Measurements from ENCODE around the gene NOL6. TPM values are rescaled to one million over a fixed set of nuclear protein-coding genes. Genes with fewer than 3 reads are reported as not detected.

The NOL6 gene
- total RNA-seq, 4 donors from 2014 or later: 26.2 to 40.2 (median 31.5) TPM

DNA sequence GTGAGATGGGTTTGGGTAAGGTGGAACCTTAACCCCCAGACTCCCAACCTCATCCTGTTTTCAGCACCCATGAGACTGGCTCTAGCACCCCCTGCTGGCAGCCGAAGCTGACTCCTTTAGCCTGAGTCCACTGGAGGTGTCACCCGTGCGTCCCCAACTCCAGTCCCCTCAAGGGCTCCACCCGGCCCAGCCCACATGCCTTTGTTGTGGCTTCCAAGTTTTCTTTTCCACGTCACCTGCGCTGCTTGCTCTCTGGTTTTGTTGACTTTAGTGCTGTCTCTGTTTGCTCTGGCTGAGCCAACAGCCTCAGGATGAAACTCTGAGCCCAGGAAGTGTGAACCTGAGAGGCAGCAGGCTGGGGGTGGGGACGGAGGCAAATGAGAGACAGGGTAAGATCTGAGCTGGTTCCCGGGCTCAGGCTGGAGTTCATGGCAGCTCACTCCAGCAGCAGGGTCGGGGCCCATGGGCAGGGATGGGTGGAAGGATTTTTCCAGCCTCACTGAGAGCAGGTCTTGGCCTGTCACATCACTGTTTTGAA, 58.2 kb downstream of the NOL6 start:
- TF ChIP-seq, protein P1, sequence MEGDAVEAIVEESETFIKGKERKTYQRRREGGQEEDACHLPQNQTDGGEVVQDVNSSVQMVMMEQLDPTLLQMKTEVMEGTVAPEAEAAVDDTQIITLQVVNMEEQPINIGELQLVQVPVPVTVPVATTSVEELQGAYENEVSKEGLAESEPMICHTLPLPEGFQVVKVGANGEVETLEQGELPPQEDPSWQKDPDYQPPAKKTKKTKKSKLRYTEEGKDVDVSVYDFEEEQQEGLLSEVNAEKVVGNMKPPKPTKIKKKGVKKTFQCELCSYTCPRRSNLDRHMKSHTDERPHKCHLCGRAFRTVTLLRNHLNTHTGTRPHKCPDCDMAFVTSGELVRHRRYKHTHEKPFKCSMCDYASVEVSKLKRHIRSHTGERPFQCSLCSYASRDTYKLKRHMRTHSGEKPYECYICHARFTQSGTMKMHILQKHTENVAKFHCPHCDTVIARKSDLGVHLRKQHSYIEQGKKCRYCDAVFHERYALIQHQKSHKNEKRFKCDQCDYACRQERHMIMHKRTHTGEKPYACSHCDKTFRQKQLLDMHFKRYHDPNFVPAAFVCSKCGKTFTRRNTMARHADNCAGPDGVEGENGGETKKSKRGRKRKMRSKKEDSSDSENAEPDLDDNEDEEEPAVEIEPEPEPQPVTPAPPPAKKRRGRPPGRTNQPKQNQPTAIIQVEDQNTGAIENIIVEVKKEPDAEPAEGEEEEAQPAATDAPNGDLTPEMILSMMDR (IDR thresholded peaks at IDR 0.05): peak in 1 of 3 donors; percentile 95
- TF ChIP-seq POLR2A (IDR thresholded peaks at IDR 0.05): no peak
- peak; percentile 68 to 96 for DNase-seq (ENCODE audit: low spot score in 2 of 2)
- intact Hi-C loops (cut with DNase I; ENCODE audit: low total_unique reads): no loop called here
- no peak overlapping the region for H3K4me3 ChIP-seq (ENCODE audit: low read depth, poor library complexity, severe bottlenecking)
- 13 to 22% methylated on average over 9 of the region's 9 CpGs for WGBS, 2 donors

DNA sequence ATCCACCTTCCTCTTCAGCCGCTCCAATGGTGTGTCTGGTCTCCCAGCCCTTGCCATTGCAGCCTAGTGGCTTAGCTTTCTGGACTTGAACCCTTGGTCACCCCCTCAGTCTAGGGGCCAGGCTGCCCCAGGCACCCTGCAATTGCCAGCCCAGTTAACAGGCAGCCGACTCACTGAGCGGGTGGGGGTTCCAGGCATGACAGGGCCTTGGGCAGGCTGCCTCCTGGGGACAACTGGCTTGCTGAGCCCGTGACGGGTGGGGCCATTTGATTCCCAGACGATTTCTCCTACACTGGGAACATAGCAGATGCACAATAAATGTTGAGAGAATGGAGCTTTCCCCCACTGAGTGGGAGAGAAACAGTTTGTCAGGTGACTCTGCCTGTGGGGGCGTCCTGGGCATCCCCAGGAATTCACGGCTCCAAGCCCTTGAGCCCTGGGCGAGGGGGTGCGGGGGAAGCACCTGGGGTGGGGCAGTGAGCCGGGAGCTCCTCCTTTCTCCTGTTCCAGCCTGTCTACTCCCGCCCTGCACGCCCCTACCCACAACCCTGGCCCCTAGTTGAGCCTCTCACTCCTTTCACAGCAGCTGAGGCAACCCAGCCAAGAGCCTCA, 58.7 kb downstream of the NOL6 start:
- no peak overlapping the region for H3K4me3 ChIP-seq (ENCODE audit: low read depth, poor library complexity, severe bottlenecking)
- TF ChIP-seq, protein P1 (IDR thresholded peaks at IDR 0.05): no peak
- no peak for TF ChIP-seq POLR2A (IDR thresholded peaks at IDR 0.05)
- DNase-seq (ENCODE audit: low spot score in 2 of 2): no peak
- WGBS, 2 donors: 22 to 48% methylated on average over 12 of the region's 13 CpGs
- intact Hi-C loops (cut with DNase I; ENCODE audit: low total_unique reads): no loop called here

DNA sequence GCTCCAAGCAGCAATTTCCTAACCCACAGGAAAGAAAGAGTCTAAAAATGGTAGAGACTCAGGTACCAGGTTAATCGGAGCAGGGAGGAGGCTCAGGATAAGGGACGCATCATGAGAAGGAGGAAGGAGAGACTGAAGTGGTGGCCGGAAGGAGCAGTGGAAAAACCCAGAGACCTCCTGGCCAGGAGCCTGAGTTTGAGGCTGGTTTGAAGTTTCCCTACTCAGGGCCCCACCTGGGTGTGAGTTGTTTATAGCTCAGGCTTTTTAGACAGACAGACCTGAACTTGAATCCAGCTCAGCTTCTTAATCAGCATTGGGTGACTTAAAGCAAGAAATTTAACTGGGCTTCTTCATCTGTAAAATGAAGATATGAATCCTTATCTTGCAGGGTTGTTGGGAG, 59.5 kb downstream of the NOL6 start:
- TF ChIP-seq, protein P1 (IDR thresholded peaks at IDR 0.05): no peak
- TF ChIP-seq POLR2A (IDR thresholded peaks at IDR 0.05): no peak
- intact Hi-C loops (cut with DNase I; ENCODE audit: low total_unique reads): no loop called here
- DNase-seq (ENCODE audit: low spot score in 2 of 2): no peak
- 34 to 42% methylated on average over 3 of the region's 3 CpGs for WGBS, 2 donors
- no peak overlapping the region for H3K4me3 ChIP-seq (ENCODE audit: low read depth, poor library complexity, severe bottlenecking)

Small RNA genes within 50 kb of the gene (microRNA-seq; reads per million reads assigned to microRNA genes)
- 0 to 0.68 reads per million in 2 donors for gene MIR6851 (ENCODE audit: borderline number of aligned reads in 1 of 2, borderline replicate concordance in 2 of 2)

Other genes starting within 250 kb of the NOL6 start
- not detected for gene SPINK4, start 233.8 kb downstream of the NOL6 start, total RNA-seq
- 100 to 1,000 TPM; 122 to 220 (median 172) TPM for gene BAG1, start 209.2 kb downstream of the NOL6 start, total RNA-seq
- 10 to 100 TPM; 55.3 to 81.5 (median 65.6) TPM for gene CHMP5, start 208.9 kb downstream of the NOL6 start, total RNA-seq
- 10 to 100 TPM; 39.3 to 53.6 (median 47.1) TPM for gene NFX1, start 183.4 kb downstream of the NOL6 start, total RNA-seq
- gene AQP7, start 71.4 kb downstream of the NOL6 start, total RNA-seq: 10 to 100 TPM in 2 of 4 donors, 1 to 10 TPM in 2; 2.7 to 20.7 (median 9.6) TPM
- 1,000 to 10,000 TPM in 2 of 4 donors, 100 to 1,000 TPM in 2; 728 to 1,697 (median 1,073) TPM for gene AQP3, start 26.3 kb downstream of the NOL6 start, total RNA-seq
- gene ANKRD18B, start 50.3 kb upstream of the NOL6 start, total RNA-seq: 1 to 10 TPM; 2.5 to 8.9 (median 5.1) TPM